H1 (cell line): ENCODE measurements around the gene EFR3B. TPM values are rescaled to one million over a fixed set of nuclear protein-coding genes. Genes with fewer than 3 reads are reported as not detected.
A peak's percentile ranks its signal among the peaks of the same experiment; 100 is the strongest.

Experiments
- ASH2L ChIP-seq: fragments of 200-600, 300-600 bp; sonication (generic); IDR thresholded peaks from one replicate; pipeline ENCODE4 v1.7.1; 2017; ENCODE audit warnings: low read length
- CHD1 ChIP-seq: IDR thresholded peaks from 2 replicates; pipeline ENCODE4 v1.6.1; 2012; ENCODE audit warnings: low read depth, low read length, improper control_type of control experiment
- CREB1 ChIP-seq: IDR thresholded peaks from 2 replicates; pipeline ENCODE4 v1.6.1; 2012; ENCODE audit warnings: inconsistent platforms
- EP300 ChIP-seq, 2 experiments: IDR thresholded peaks; 1 replicate in 1 of 2; 2 replicates in 1 of 2; pipeline ENCODE4 v1.6.1; 2011 to 2012; ENCODE audit warnings: low read depth in 2 of 2, low read length in 2 of 2, mild to moderate bottlenecking in 2 of 2, borderline replicate concordance in 1 of 2, inconsistent platforms in 1 of 2, moderate library complexity in 1 of 2
- EZH2 ChIP-seq: fragments of 200-600 bp; sonication (generic); IDR thresholded peaks from 2 replicates; pipeline ENCODE4 v1.7.1; 2012; ENCODE audit warnings: low read depth, mild to moderate bottlenecking, moderate library complexity, low read length, inconsistent platforms; ENCODE audit not compliant: severe bottlenecking
- FOSL1 ChIP-seq: IDR thresholded peaks from 2 replicates; pipeline ENCODE4 v1.6.1; 2011; ENCODE audit warnings: mild to moderate bottlenecking, low read depth, low read length, moderate library complexity; ENCODE audit not compliant: insufficient read depth
- HDAC6 ChIP-seq: IDR thresholded peaks from one replicate; pipeline ENCODE4 v1.7.1; 2012; ENCODE audit warnings: low read depth, mild to moderate bottlenecking, inconsistent platforms, low read length, moderate library complexity
- KDM1A ChIP-seq: fragments of 200-600, 300-600 bp; sonication (generic); IDR thresholded peaks from 2 replicates; pipeline ENCODE4 v1.7.1; 2016; ENCODE audit warnings: mild to moderate bottlenecking, low read length, borderline replicate concordance
- KDM4A ChIP-seq: IDR thresholded peaks from one replicate; pipeline ENCODE4 v1.7.1; 2012; ENCODE audit warnings: low read depth, mild to moderate bottlenecking, moderate library complexity, low read length, inconsistent platforms; ENCODE audit not compliant: severe bottlenecking
- POLR2AphosphoS5 ChIP-seq: IDR thresholded peaks from 2 replicates; pipeline ENCODE4 v1.6.1; 2011; ENCODE audit warnings: low read depth, low read length
- RBBP5 ChIP-seq: IDR thresholded peaks from 2 replicates; pipeline ENCODE4 v1.7.1; 2012; ENCODE audit warnings: low read depth, mild to moderate bottlenecking, inconsistent platforms, low read length, moderate library complexity, borderline replicate concordance
- SIN3A ChIP-seq, 2 experiments: IDR thresholded peaks in 1 of 2; conservative IDR thresholded peaks in 1 of 2; 2 replicates each; pipeline ENCODE4 v1.6.1; 2011 to 2012; ENCODE audit warnings: low read length in 2 of 2, improper control_type of control experiment in 1 of 2, low read depth in 1 of 2, mild to moderate bottlenecking in 1 of 2
- SUZ12 ChIP-seq: fragments of 200-600 bp; sonication (generic); IDR thresholded peaks from 2 replicates; pipeline ENCODE4 v1.6.1; 2012; ENCODE audit warnings: mild to moderate bottlenecking, inconsistent platforms, low read length, moderate library complexity, mixed read lengths
- TAF1 ChIP-seq: IDR thresholded peaks from 2 replicates; pipeline ENCODE4 v1.6.1; 2011; ENCODE audit warnings: mild to moderate bottlenecking, low read depth, low read length
- TEAD4 ChIP-seq: IDR thresholded peaks from 2 replicates; pipeline ENCODE4 v1.6.1; 2012; ENCODE audit warnings: low read depth, low read length, inconsistent platforms, mixed read lengths
- polyA plus RNA-seq, 7 experiments: library from polyadenylated mRNA; depleted of rRNA in 3 of 7; stranded (reverse) in 5 of 7; unstranded in 2 of 7; fragments of >200 nt in 5 of 7; fragments of 200-250 nt in 2 of 7; gene quantifications; 1 replicate in 5 of 7; 2 replicates in 1 of 7; 4 replicates in 1 of 7; pipeline versions ENCODE4 v1.2.1 to v1.2.3, GENCODE V29; 2011 to 2013; ENCODE audit warnings: missing spikeins in 2 of 7, mixed read lengths in 2 of 7
- total RNA-seq: library from RNA; stranded (reverse); fragmentation: NEBNext Ultra II Directional; extraction: Animal tissue kit (Norgen Biotek cat#: 25700); gene quantifications from 2 replicates; pipeline ENCODE4 v1.2.1, GENCODE V29; 2021
- TF ChIP-seq, protein P1 (sequence below), 3 experiments: IDR thresholded peaks; 1 replicate in 2 of 3; 2 replicates in 1 of 3; pipeline versions ENCODE4 v1.5.1 to v1.6.1; 2011; ENCODE audit warnings: low read length in 3 of 3, mild to moderate bottlenecking in 3 of 3, inconsistent platforms in 2 of 3, low read depth in 1 of 3, moderate library complexity in 1 of 3; ENCODE audit not compliant: insufficient read depth in 1 of 3; ENCODE audit errors: control extremely low read depth in 1 of 3
- TF ChIP-seq, protein P2 (sequence below): IDR thresholded peaks from 2 replicates; pipeline ENCODE4 v1.6.1; 2011; ENCODE audit warnings: low read depth, mild to moderate bottlenecking, low read length; ENCODE audit not compliant: insufficient read depth

Gene EFR3B
- total and polyA plus RNA-seq, 2 of the 8 experiments (the other 6 are each of a cell fraction or from before 2014, with no cell fraction given), result 3.4 to 9.6 TPM

- TF ChIP-seq, protein P1, sequence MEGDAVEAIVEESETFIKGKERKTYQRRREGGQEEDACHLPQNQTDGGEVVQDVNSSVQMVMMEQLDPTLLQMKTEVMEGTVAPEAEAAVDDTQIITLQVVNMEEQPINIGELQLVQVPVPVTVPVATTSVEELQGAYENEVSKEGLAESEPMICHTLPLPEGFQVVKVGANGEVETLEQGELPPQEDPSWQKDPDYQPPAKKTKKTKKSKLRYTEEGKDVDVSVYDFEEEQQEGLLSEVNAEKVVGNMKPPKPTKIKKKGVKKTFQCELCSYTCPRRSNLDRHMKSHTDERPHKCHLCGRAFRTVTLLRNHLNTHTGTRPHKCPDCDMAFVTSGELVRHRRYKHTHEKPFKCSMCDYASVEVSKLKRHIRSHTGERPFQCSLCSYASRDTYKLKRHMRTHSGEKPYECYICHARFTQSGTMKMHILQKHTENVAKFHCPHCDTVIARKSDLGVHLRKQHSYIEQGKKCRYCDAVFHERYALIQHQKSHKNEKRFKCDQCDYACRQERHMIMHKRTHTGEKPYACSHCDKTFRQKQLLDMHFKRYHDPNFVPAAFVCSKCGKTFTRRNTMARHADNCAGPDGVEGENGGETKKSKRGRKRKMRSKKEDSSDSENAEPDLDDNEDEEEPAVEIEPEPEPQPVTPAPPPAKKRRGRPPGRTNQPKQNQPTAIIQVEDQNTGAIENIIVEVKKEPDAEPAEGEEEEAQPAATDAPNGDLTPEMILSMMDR (IDR thresholded peaks at IDR 0.05; ENCODE audit: control extremely low read depth in 1 of 3, insufficient read depth in 1 of 3, low read depth in 1 of 3, low read length in 3 of 3), result no peak
- TF ChIP-seq TAF1, result 0 out of 2 replicates have a peak, but pooled peaks have one; percentile 27
- no peak; the same call in 1 of the 2 replicates for TF ChIP-seq RBBP5
- no peak for TF ChIP-seq CREB1
- TF ChIP-seq EP300 (IDR thresholded peaks at IDR 0.05; ENCODE audit: borderline replicate concordance in 1 of 2, low read depth in 2 of 2, low read length in 2 of 2), result no peak
- TF ChIP-seq SIN3A (conservative IDR thresholded peaks at IDR 0.05 in 1 of 2, IDR thresholded peaks at IDR 0.05 in 1 of 2; ENCODE audit: low read depth in 1 of 2, low read length in 2 of 2), result no peak
- TF ChIP-seq HDAC6, result no peak
- peak; percentile 34; the same call in 1 of the 2 replicates for TF ChIP-seq TEAD4
- 0 out of 2 replicates have a peak, but pooled peaks have one; percentile 8 for TF ChIP-seq KDM1A
- TF ChIP-seq FOSL1, result no peak
- TF ChIP-seq CHD1, result no peak
- TF ChIP-seq ASH2L, result peak; percentile 69
- TF ChIP-seq EZH2, result peak; percentile 70
- no peak for TF ChIP-seq POLR2AphosphoS5
- TF ChIP-seq, protein P2, sequence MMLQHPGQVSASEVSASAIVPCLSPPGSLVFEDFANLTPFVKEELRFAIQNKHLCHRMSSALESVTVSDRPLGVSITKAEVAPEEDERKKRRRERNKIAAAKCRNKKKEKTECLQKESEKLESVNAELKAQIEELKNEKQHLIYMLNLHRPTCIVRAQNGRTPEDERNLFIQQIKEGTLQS, result no peak
- peak; percentile 51 for TF ChIP-seq SUZ12
- peak; percentile 97 for TF ChIP-seq KDM4A
These were observed 126.6 kb downstream of the EFR3B start, which contains the start of gene POMC (continued) for GRCh38 chr2:25168256-25169072.
